Right forelimb (tissue), 1 donor: ENCODE data around the gene ATP9B.
"Not testable (repeated sequence)": the region's sequence is repeated elsewhere in the genome, so short reads cannot be mapped to it uniquely, and the experiment has no call there.

ENCODE experiments used
- DNase-seq: peaks from one replicate; pipeline ENCODE4 v3.0.0-alpha.2; 2018

Gene ATP9B

GRCh38 chr18:79151191-79151590 is 82.0 kb downstream of the ATP9B start:
- no peak for DNase-seq

DNA sequence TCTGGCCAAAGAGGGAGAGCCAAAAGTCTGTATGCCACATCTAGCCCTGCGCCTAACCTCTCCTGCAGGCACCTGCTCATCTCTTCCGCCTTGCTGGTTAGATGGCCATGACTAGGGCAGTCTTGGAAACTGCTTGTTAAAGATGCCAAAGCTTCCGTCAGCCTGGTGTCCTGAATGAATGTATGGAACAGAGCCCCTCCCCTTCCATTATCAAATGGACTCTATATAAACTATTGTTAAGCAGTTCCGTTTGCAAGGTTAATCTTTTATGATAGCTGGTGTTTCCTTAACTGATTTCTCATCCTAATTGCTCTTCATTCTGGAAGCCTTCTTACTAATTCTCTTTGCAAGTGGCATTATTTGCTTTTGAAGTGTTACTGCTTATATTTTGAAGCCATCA is 87.1 kb downstream of the ATP9B start:
- DNase-seq: no peak

DNA sequence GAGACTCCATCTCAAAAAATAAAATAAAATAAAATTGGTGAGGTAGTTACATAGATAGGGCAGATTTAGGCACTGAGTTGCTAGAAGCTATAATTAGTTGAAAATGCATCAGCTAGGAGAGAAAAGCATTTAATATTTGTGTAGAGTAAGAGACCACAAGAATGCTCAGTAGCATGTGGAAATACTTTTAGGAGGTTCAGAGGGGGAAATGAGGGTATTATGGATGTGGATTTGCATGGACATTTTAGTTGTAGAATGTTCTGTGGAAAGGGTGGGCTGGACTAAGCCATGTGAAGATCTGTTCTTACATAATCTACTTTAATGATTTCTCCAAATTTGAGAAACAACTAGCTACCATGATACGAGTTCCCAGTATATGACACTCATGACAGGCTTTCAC is 95.5 kb downstream of the ATP9B start:
- no peak for DNase-seq

DNA sequence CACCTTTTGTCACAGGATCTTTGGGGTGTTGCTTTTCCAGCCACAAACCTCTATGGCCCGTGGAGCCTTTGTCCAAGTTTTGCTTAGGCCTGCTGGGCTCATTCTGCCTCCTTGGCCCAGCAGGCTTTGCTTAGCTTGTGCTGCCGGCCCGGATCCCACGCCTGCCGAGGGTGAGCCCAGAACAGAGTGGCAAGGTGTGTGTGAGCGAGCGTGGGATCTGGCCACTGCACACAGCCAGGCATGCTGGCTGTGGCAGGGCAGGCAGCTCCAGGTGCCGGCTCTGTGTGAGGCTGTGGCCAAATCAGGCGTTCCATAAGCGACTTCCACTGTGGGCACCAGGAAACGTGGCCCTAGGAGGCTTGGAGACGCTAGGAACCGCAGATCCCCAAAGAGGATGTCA is 97.5 kb downstream of the ATP9B start:
- DNase-seq: no peak

GRCh38 chr18:79167526-79168190 is 98.5 kb downstream of the ATP9B start:
- no peak for DNase-seq

DNA sequence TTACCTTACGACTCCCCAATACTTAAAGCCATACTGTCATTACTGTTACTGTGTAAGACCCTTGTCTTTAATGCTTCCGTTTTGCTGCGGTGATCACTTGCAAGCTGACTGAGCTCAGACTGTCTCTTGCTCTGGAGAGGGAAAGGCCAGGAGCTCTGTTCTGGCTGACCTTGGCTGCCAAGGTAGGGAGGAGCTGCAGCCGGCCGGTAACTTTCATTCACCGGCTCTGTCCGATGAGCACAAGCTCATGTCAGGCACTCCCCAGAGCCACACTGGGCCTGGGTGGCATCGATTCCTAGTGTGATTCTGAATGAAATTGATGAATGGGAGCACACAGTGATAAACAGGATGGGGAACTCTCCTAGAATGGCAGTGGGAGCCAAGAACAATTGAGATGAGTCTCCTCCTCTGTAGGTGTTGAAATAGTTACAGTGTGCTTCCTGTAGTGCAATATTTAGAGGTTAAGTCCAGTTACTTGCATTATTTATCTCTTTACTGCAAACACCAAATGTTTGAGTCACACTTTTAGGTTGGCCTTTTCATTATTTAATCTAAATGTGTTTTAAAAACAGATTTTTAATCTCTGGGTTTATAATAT is 100.9 kb downstream of the ATP9B start:
- no peak for DNase-seq

DNA sequence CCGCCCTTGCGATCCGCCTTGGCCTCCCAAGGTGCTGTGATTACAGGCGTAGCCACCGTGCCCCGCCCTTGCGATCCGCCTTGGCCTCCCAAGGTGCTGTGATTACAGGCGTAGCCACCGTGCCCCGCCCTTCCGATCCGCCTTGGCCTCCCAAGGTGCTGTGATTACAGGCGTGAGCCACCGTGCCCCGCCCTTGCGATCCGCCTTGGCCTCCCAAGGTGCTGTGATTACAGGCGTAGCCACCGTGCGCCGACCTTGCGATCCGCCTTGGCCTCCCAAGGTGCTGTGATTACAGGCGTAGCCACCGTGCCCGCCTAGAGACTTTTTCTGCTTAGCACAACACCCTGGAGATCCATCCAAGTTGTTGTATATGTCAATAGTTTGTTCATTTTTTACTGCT is 103.1 kb downstream of the ATP9B start:
- DNase-seq: not testable (repeated sequence)

DNA sequence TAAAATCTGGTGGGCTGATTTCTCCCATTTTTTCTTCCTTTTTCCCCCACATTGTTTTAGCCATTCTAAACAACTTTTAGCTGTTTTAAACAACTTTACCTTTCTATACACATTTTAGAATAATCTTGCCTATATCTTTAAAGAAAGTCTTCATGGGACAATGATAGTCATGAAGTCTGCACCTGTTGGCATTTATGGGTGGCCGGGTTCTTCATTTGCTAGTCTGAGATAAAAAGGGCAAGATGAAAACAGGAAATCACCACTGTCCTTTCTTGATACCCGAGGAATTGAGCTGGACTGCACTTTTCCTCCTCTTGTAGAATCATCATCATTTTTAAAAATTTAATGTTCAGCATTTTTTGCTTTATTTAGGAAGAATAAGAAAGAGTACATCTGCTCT is 104.5 kb downstream of the ATP9B start:
- no peak for DNase-seq

DNA sequence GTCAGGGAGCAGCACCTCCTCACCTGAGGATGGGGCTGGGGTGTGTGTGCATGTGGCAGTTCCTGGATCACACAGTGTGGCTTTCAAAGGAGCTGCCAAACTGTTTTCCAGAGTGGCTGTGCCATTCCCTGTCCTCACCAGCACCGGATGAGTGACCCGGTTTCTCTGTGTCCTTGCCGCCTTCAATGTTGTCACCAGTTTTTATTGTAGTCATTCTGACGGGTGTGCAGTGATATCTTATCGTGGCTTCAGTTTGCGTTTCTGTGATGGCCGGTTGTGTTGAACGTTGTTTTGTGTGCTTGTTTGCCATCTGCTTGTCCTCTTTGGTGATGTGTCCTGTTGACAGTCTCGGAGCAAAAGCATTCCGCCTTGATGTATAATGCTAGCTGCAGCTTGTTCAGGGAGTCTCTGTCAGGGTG is 108.9 kb downstream of the ATP9B start:
- no peak for DNase-seq

DNA sequence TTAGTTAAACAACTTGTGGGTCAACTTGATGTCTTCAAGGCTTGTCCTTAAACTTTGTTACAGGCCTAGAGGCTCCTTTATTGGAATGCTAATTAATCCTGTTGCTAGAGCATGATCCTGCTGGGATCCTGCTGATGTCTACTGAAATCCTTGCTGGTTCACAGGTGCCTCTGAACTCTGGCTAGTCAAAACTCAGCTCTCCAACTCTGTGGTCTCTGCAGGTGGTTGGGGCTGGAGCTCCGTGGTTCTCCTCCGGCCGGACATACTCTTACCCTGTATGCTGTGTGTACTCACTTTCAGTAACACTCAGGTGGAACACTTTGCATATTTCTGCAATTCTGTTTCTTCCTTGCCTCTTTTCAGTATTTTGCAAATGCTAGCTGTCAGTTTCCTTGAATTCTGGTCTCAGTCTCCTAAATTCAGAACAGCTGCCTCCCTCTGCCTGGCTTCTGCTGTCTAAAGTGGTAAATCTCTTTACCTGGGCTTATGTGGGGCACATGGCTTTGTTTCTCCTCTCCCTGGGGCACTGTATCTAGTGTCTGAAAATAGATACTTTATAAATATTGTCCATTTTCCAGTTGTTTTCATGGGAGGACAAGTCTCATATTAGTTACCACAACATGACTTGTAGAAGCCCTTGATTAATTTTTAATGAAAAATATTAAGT is 113.0 kb downstream of the ATP9B start:
- no peak for DNase-seq

- no peak for DNase-seq
Observed at GRCh38 chr18:79185648-79186047, 116.5 kb downstream of the ATP9B start.

GRCh38 chr18:79186649-79187048 is 117.5 kb downstream of the ATP9B start:
- DNase-seq: no peak

- no peak for DNase-seq
Observed at GRCh38 chr18:79187532-79188277, 118.5 kb downstream of the ATP9B start.

DNA sequence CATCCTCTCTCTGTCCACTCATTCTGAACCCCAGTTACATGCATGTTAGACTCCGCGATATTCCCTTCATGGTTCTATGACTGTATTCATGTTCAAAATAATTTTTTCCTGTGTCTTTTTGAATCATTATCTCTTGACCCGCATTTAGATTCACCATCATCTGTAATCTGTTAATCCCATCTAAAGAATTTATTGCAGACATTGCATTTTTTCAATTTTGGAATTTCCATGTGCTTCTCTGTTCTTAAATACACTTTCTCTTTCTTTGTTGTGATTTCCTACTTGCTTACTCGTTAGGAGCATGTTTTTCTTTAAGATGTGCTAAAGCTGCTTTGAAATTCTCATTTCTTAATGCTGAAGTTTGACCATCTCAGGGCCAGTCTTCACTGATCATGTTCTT is 122.2 kb downstream of the ATP9B start:
- no peak for DNase-seq

DNA sequence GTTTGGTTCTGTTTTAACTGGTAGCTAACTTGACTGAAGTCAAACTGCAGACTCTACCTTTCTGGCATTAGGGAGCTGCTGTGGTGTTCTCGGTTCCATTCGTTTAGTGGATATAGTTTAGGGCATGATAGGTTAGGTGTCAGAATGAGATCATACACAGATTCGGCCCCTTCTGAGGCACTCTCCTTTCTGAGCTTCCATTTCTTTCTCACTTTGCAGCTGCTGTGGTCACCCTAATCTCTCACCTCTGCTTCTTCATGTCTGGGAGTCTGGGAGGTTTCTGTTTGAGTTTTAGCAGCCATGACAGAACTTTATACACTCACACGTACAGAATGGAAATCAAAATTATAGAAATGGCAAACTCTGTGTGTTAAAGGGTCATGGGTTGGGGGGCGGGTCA is 122.8 kb downstream of the ATP9B start:
- no peak for DNase-seq

GRCh38 chr18:79193826-79194225 is 124.6 kb downstream of the ATP9B start:
- no peak for DNase-seq

DNA sequence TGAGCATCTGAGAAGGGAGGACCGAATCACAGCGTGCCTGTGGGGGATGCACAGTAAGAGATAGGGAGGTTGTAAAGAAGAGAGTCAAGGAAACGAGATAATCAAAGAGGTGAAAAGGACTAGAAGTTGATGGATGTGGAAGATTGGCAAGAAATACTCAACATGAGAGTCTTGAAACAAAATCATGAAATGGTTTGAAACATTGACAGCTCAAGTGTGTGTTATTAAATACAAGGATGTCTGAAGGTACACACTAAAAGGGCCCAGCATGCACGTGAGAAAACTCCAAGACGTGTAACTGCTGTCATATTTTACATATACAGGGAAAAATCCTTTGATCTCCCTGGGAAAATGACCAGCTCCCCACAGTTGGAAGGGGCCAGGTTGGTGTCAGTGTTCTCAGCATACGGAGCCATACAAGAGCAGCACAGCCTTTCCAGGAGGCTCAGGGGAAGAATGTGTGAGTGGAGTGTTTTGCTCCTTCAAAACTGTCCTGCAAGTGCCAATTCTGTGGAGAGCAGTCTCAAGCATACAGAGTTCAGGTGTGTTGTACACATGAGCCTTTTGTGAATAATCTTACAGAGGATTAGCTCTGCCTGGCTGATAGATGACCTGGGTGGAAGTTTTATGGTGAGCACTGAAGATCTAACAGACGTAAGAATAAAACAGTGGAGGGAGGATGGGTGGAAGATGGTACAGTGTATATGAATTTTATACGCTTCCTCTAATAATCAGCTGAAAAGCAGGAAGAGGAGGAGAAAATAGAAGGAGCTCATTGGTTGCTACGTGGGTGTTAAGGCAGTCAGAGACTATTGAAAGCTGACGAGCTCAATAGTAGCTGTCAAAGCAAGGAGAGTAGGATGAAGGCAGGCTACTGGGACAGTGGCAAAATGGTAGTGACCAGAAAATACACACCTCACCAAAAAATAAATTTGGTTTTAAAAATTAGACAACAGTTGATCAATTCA is 126.8 kb downstream of the ATP9B start:
- DNase-seq: no peak

- no peak for DNase-seq
Observed at GRCh38 chr18:79197531-79197930, 128.3 kb downstream of the ATP9B start.

GRCh38 chr18:79199691-79200374 is 130.6 kb downstream of the ATP9B start:
- DNase-seq: no peak

- peak; percentile 84 for DNase-seq
Observed at GRCh38 chr18:79200546-79201268, 131.5 kb downstream of the ATP9B start.

DNA sequence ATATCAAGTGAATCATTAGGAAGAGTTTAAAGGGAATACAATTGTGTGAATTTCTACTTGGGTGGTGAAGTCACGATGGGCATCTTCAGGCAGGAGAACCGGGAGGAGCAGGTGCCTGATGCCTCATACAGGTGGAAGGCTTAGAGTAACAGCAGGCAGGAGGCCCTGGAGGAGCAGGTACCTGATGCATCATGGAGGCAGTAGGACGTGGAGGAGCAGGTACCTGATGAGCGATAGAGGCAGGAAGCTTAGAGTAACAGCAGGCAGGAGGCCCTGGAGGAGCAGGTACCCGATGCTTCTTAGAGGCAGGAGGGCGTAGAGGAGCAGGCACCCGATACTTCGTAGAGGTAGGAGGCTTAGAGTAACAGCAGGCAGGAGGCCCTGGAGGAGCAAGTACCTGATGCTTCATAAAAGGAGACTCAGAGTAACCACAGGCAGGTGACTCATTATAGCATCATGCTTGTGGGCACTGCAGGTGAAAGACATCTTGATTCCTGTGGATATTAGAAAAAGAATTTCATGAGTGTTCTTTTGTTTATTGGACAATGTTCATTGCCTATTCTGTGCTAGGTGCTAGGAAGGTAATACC is 133.9 kb downstream of the ATP9B start:
- no peak for DNase-seq
